ENCODE data around the gene TMEM235. TPM values are rescaled to one million over a fixed set of nuclear protein-coding genes. Genes with fewer than 3 reads are reported as not detected.

The TMEM235 gene
- polyA plus RNA-seq, 1 of the 3 experiments (the other 2 are of a cell fraction), result not detected

GRCh38 chr17:78276098-78276887 lies 44.9 kb downstream of the TMEM235 start:
- 87% methylated on average over 15 of the region's 15 CpGs for WGBS (ENCODE audit: low lambda C conversion rate)
- Histone ChIP-seq H3F3A (replicated peaks; ENCODE audit: insufficient read depth) (no peaks in the 10 kb centered on the region), H3K4me1 (ENCODE audit: control insufficient read depth in 1 of 2, insufficient read depth in 2 of 2, low read depth in 1 of 2, low read length in 1 of 2) (peaks cover 0 to 37% of the 10 kb centered on the region in 2 experiments; a peak in 1 of 4 replicates), H3K9ac (no peak overlapping the region), H3K79me2 (ENCODE audit: insufficient read depth) (no peaks in the 10 kb centered on the region), H4K20me1 (ENCODE audit: insufficient read depth) (no peaks in the 10 kb centered on the region), H3K36me3 (replicated peaks in 1 of 2; ENCODE audit: control insufficient read depth in 1 of 2, insufficient read depth in 2 of 2, low read length in 1 of 2) (no peaks in the 10 kb centered on the region), H3K9me2 (no peaks in the 10 kb centered on the region), H3K27ac (ENCODE audit: low read depth in 2 of 2, low read length in 1 of 2) (no peak overlapping the region), H3K27me3 (ENCODE audit: insufficient read depth) (peaks cover 16% of the 10 kb centered on the region), H2AFZ (ENCODE audit: low read depth) (no peak overlapping the region), H3K4me2 (no peak overlapping the region), H3K4me3 (ENCODE audit: low read depth in 2 of 2, low read length in 1 of 2) (no peak overlapping the region), H3K9me3 (no peaks in the 10 kb centered on the region)
- ChIA-PET POLR2A (no interaction called here), CTCF (interaction anchor here (0.9 to 1.4 kb wide), 2 partner anchors 25 to 146 kb away, joined by 3 to 6 read pairs; no protein-coding TSS in a partner anchor)
- DNase-seq, result no peak
- no peak for TF ChIP-seq ZBTB33 (IDR thresholded peaks at IDR 0.05; ENCODE audit: borderline replicate concordance, low read depth)
- no peak for TF ChIP-seq EP300 (IDR thresholded peaks at IDR 0.05; ENCODE audit: borderline replicate concordance in 1 of 2, low read depth in 1 of 2, low read length in 1 of 2)
- no peak for TF ChIP-seq PBX3 (IDR thresholded peaks at IDR 0.05)
- TF ChIP-seq RCOR1 (IDR thresholded peaks at IDR 0.05; ENCODE audit: low read length), result no peak
- no peak for TF ChIP-seq EZH2phosphoT487 (IDR thresholded peaks at IDR 0.05; ENCODE audit: borderline replicate concordance, low read depth)
- TF ChIP-seq FOXJ3 (CRISPR knock-in tag; IDR thresholded peaks at IDR 0.05), result no peak
- no peak for TF ChIP-seq CHD2 (IDR thresholded peaks at IDR 0.05; ENCODE audit: low read length, partially characterized antibody)
- no peak for TF ChIP-seq MAX (IDR thresholded peaks at IDR 0.05; ENCODE audit: low read depth)
- no peak for TF ChIP-seq SIN3A (IDR thresholded peaks at IDR 0.05; ENCODE audit: borderline replicate concordance, low read depth, low read length)
- no peak for TF ChIP-seq USF1 (IDR thresholded peaks at IDR 0.05; ENCODE audit: borderline replicate concordance, low read depth)
- TF ChIP-seq RXRA (IDR thresholded peaks at IDR 0.05; ENCODE audit: borderline replicate concordance, low read depth), result no peak

All from SK-N-SH (cell line).